H9 (cell line): ENCODE measurements around the gene GPR156. TPM values are rescaled to one million over a fixed set of nuclear protein-coding genes. Genes with fewer than 3 reads are reported as not detected.

Experiments
- DNase-seq: peaks from one replicate; pipeline ENCODE4 v3.0.0-alpha.2; 2017
- H2AFZ ChIP-seq: one replicate; pipeline ENCODE4 v1.6.1; 2013; ENCODE audit warnings: mild to moderate bottlenecking, low read length, control low read depth, moderate library complexity
- H2AK5ac ChIP-seq: 2 replicates; pipeline ENCODE4 v1.6.1; 2013; ENCODE audit warnings: low read length, control low read depth, mixed read lengths; ENCODE audit not compliant: insufficient read length
- H2BK120ac ChIP-seq: one replicate; pipeline ENCODE4 v1.6.1; 2013; ENCODE audit warnings: low read depth, mild to moderate bottlenecking, low read length, control low read depth, inconsistent platforms; ENCODE audit not compliant: poor library complexity, severe bottlenecking
- H2BK12ac ChIP-seq: 2 replicates; pipeline ENCODE4 v1.6.1; 2013; ENCODE audit warnings: low read length, control low read depth, mixed read lengths, low read depth; ENCODE audit not compliant: insufficient read length
- H2BK15ac ChIP-seq: 2 replicates; pipeline ENCODE4 v1.6.1; 2013; ENCODE audit warnings: low read depth, low read length, control low read depth
- H2BK20ac ChIP-seq: one replicate; pipeline ENCODE4 v1.6.1; 2013; ENCODE audit warnings: low read depth, mild to moderate bottlenecking, low read length, control low read depth, inconsistent platforms; ENCODE audit not compliant: poor library complexity, severe bottlenecking
- H2BK5ac ChIP-seq: 2 replicates; pipeline ENCODE4 v1.6.1; 2013; ENCODE audit warnings: low read length, control low read depth, mixed read lengths; ENCODE audit not compliant: insufficient read length
- H3K14ac ChIP-seq: 2 replicates; pipeline ENCODE4 v1.6.1; 2013; ENCODE audit warnings: low read length, control low read depth; ENCODE audit not compliant: insufficient read depth
- H3K18ac ChIP-seq: 2 replicates; pipeline ENCODE4 v1.6.1; 2013; ENCODE audit warnings: low read depth, mild to moderate bottlenecking, mixed read lengths, low read length, control low read depth; ENCODE audit not compliant: insufficient read length
- H3K23ac ChIP-seq: 2 replicates; pipeline ENCODE4 v1.6.1; 2013; ENCODE audit warnings: low read length, control low read depth, mixed read lengths, low read depth; ENCODE audit not compliant: insufficient read length
- H3K23me2 ChIP-seq: 2 replicates; pipeline ENCODE4 v1.6.1; 2013; ENCODE audit warnings: low read depth, mild to moderate bottlenecking, mixed read lengths, low read length, control low read depth; ENCODE audit not compliant: insufficient read length, poor library complexity, severe bottlenecking
- H3K27ac ChIP-seq: 2 replicates; pipeline ENCODE4 v1.5.1; 2013; ENCODE audit warnings: low read length, control low read depth, mixed read lengths, low read depth; ENCODE audit not compliant: insufficient read length
- H3K27me3 ChIP-seq: 2 replicates; pipeline ENCODE4 v1.6.1; 2013; ENCODE audit warnings: low read length, control low read depth, inconsistent platforms; ENCODE audit not compliant: insufficient read depth
- H3K4ac ChIP-seq: 2 replicates; pipeline ENCODE4 v1.6.1; 2013; ENCODE audit warnings: low read depth, mild to moderate bottlenecking, control low read depth, inconsistent platforms, low read length, moderate library complexity
- H3K4me1 ChIP-seq: 2 replicates; pipeline ENCODE4 v1.6.1; 2013; ENCODE audit warnings: low read length, control low read depth, inconsistent platforms; ENCODE audit not compliant: insufficient read depth
- H3K4me2 ChIP-seq: 2 replicates; pipeline ENCODE4 v1.6.1; 2013; ENCODE audit warnings: low read length, control low read depth, mixed read lengths; ENCODE audit not compliant: insufficient read length, insufficient read depth
- H3K56ac ChIP-seq: 2 replicates; pipeline ENCODE4 v1.6.1; 2013; ENCODE audit warnings: low read depth, mild to moderate bottlenecking, mixed read lengths, low read length, control low read depth; ENCODE audit not compliant: insufficient read length
- H3K79me1 ChIP-seq: 2 replicates; pipeline ENCODE4 v1.6.1; 2013; ENCODE audit warnings: low read depth, mild to moderate bottlenecking, moderate library complexity, low read length, control low read depth, inconsistent platforms; ENCODE audit not compliant: insufficient read depth, poor library complexity, severe bottlenecking
- H3K79me2 ChIP-seq: 2 replicates; pipeline ENCODE4 v1.6.1; 2013; ENCODE audit warnings: low read length, control low read depth, inconsistent platforms; ENCODE audit not compliant: insufficient read depth
- H3K9ac ChIP-seq: 2 replicates; pipeline ENCODE4 v1.6.1; 2013; ENCODE audit warnings: low read length, control low read depth, mixed read lengths; ENCODE audit not compliant: insufficient read length; ENCODE audit errors: extremely low read depth
- H3K9me3 ChIP-seq: one replicate; pipeline ENCODE4 v1.6.1; 2013; ENCODE audit warnings: low read depth, low read length, inconsistent platforms; ENCODE audit not compliant: control insufficient read depth
- H3T11ph ChIP-seq: one replicate; pipeline ENCODE4 v1.6.1; 2013; ENCODE audit warnings: mild to moderate bottlenecking, low read length, control low read depth, inconsistent platforms
- H4K20me1 ChIP-seq: one replicate; pipeline ENCODE4 v1.6.1; 2013; ENCODE audit not compliant: control insufficient read depth, insufficient read length, insufficient read depth
- H4K5ac ChIP-seq: 2 replicates; pipeline ENCODE4 v1.6.1; 2013; ENCODE audit warnings: low read depth, mild to moderate bottlenecking, mixed read lengths, low read length, control low read depth; ENCODE audit not compliant: insufficient read length
- H4K8ac ChIP-seq: replicated peaks from 2 replicates; pipeline ENCODE4 v1.6.1; 2013; ENCODE audit warnings: low read length, control low read depth, mixed read lengths, low read depth; ENCODE audit not compliant: insufficient read length
- H4K91ac ChIP-seq: 2 replicates; pipeline ENCODE4 v1.6.1; 2013; ENCODE audit warnings: low read depth, mild to moderate bottlenecking, moderate library complexity, mixed read lengths, low read length, control low read depth; ENCODE audit not compliant: insufficient read length
- H3K27ac Mint-ChIP-seq, 3 experiments: 2 replicates in 2 of 3; 3 replicates in 1 of 3; pipeline ENCODE4 v1.8.0; 2020 to 2021; ENCODE audit warnings: mixed read lengths in 3 of 3, mild to moderate bottlenecking in 1 of 3, moderate library complexity in 1 of 3
- H3K27me3 Mint-ChIP-seq: 2 replicates; pipeline ENCODE4 v1.8.0; 2021; ENCODE audit warnings: low read depth, mild to moderate bottlenecking, moderate library complexity, mixed read lengths
- H3K36me3 Mint-ChIP-seq, 3 experiments: 2 replicates in 2 of 3; 3 replicates in 1 of 3; pipeline ENCODE4 v1.8.0; 2020 to 2021; ENCODE audit warnings: low read depth in 3 of 3, mixed read lengths in 3 of 3; ENCODE audit not compliant: insufficient read depth in 1 of 3
- H3K4me1 Mint-ChIP-seq, 2 experiments: 2 replicates each; pipeline ENCODE4 v1.8.0; 2020; ENCODE audit warnings: mixed read lengths in 2 of 2
- H3K4me3 Mint-ChIP-seq, 2 experiments: 2 replicates in 1 of 2; 3 replicates in 1 of 2; pipeline ENCODE4 v1.8.0; 2020 to 2021; ENCODE audit warnings: mild to moderate bottlenecking in 2 of 2, mixed read lengths in 2 of 2, moderate library complexity in 1 of 2
- H3K9me3 Mint-ChIP-seq, 2 experiments: 2 replicates in 1 of 2; 3 replicates in 1 of 2; pipeline ENCODE4 v1.8.0; 2020; ENCODE audit warnings: mild to moderate bottlenecking in 2 of 2, mixed read lengths in 2 of 2, moderate library complexity in 1 of 2
- WGBS: extraction: QIAGEN DNeasy Blood & Tissue Kit; methylation state at CpG from one replicate; pipeline ENCODE4 v1.1.7; 2013; ENCODE audit warnings: missing lambda C conversion rate, low lambda C conversion rate, mixed read lengths; ENCODE audit not compliant: insufficient read length; ENCODE audit errors: extremely low coverage; 5-methylcytosine and 5-hydroxymethylcytosine counted together
- total RNA-seq: library from RNA; stranded (reverse); gene quantifications from 2 replicates; pipeline ENCODE4 v1.2.1, GENCODE V29; 2021
- TF ChIP-seq, protein P1 (sequence below): fragments of 200-600 bp; sonication (generic); conservative IDR thresholded peaks from 3 replicates; pipeline ENCODE4 v1.8.0; 2021; ENCODE audit warnings: antibody characterized with exemption, mild to moderate bottlenecking

GPR156 gene
- total RNA-seq, 1 experiment from 2014 or later, result 1.8 TPM

- H3K23ac ChIP-seq, result no peak overlapping the region
- no peak overlapping the region for H3K4me2 ChIP-seq
- no peak overlapping the region for H2AFZ ChIP-seq
- peaks cover 14 to 18% of the 10 kb centered on the region in 2 experiments for H3K4me1 Mint-ChIP-seq
- no peak overlapping the region for H2BK15ac ChIP-seq
- H3K4ac ChIP-seq, result no peak overlapping the region
- H3K14ac ChIP-seq, result no peak overlapping the region
- no CpG with 5 or more reads among the region's 3 CpGs for WGBS
- no peak for DNase-seq
- TF ChIP-seq, protein P1, sequence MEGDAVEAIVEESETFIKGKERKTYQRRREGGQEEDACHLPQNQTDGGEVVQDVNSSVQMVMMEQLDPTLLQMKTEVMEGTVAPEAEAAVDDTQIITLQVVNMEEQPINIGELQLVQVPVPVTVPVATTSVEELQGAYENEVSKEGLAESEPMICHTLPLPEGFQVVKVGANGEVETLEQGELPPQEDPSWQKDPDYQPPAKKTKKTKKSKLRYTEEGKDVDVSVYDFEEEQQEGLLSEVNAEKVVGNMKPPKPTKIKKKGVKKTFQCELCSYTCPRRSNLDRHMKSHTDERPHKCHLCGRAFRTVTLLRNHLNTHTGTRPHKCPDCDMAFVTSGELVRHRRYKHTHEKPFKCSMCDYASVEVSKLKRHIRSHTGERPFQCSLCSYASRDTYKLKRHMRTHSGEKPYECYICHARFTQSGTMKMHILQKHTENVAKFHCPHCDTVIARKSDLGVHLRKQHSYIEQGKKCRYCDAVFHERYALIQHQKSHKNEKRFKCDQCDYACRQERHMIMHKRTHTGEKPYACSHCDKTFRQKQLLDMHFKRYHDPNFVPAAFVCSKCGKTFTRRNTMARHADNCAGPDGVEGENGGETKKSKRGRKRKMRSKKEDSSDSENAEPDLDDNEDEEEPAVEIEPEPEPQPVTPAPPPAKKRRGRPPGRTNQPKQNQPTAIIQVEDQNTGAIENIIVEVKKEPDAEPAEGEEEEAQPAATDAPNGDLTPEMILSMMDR, result no peak
- peaks cover 7% of the 10 kb centered on the region; the same call in 1 of the 2 replicates for H3K4me1 ChIP-seq
- H3K9me3 Mint-ChIP-seq, result no peaks in the 10 kb centered on the region; a peak in 1 of 5 replicates
- no peak overlapping the region for H3K9ac ChIP-seq
- no peak overlapping the region for H2AK5ac ChIP-seq
- no peaks in the 10 kb centered on the region for H3K27me3 Mint-ChIP-seq
- H3T11ph ChIP-seq, result no peak overlapping the region
- no peaks in the 10 kb centered on the region for H3K23me2 ChIP-seq
- H4K20me1 ChIP-seq, result no peaks in the 10 kb centered on the region
- H3K9me3 ChIP-seq, result no peaks in the 10 kb centered on the region
- H3K79me2 ChIP-seq, result no peaks in the 10 kb centered on the region
- no peak overlapping the region for H2BK20ac ChIP-seq
- no peak overlapping the region for H3K27ac ChIP-seq
- no peak overlapping the region for H4K8ac ChIP-seq
- H2BK120ac ChIP-seq, result no peak overlapping the region
- no peak overlapping the region for H3K56ac ChIP-seq
- no peaks in the 10 kb centered on the region for H3K27me3 ChIP-seq
- H3K79me1 ChIP-seq, result no peaks in the 10 kb centered on the region
- H3K18ac ChIP-seq, result no peak overlapping the region
- H3K4me3 Mint-ChIP-seq, result no peak overlapping the region
- no peak overlapping the region for H4K91ac ChIP-seq
- H2BK5ac ChIP-seq, result no peak overlapping the region
- H3K27ac Mint-ChIP-seq, result no peak overlapping the region; a peak in 1 of 7 replicates
- no peak overlapping the region for H4K5ac ChIP-seq
- H2BK12ac ChIP-seq, result no peak overlapping the region
- H3K36me3 Mint-ChIP-seq, result no peaks in the 10 kb centered on the region
These were observed 136.7 kb downstream of the GPR156 start for GRCh38 chr3:120148187-120148949.
